ENCODE data around the gene GPC6. TPM values are rescaled to one million over a fixed set of nuclear protein-coding genes. Genes with fewer than 3 reads are reported as not detected.

GPC6 gene
- total and polyA plus RNA-seq, 2 experiments from 2014 or later: 26.0 to 92.8 TPM

- H3K9me2 ChIP-seq (replicated peaks; ENCODE audit: insufficient read depth): no peaks in the 10 kb centered on the region
- H4K20me1 ChIP-seq (ENCODE audit: insufficient read depth, poor library complexity, severe bottlenecking): peaks cover 3% of the 10 kb centered on the region
- no peak overlapping the region for H3K27ac ChIP-seq
- peaks cover 56% of the 10 kb centered on the region for H3K79me2 ChIP-seq
- no peaks in the 10 kb centered on the region for H3K36me3 ChIP-seq (replicated peaks; ENCODE audit: insufficient read depth, low read depth)
- no peak overlapping the region for H3K4me3 ChIP-seq
- no peaks in the 10 kb centered on the region for H3K4me1 ChIP-seq (ENCODE audit: insufficient read depth)
- TF ChIP-seq EZH2phosphoT487 (IDR thresholded peaks at IDR 0.05; ENCODE audit: low read depth, severe bottlenecking, unreplicated experiment): no peak
- TF ChIP-seq CTCF (IDR thresholded peaks at IDR 0.05; ENCODE audit: poor library complexity): no peak
- TF ChIP-seq EZH2 (IDR thresholded peaks at IDR 0.05; ENCODE audit: borderline replicate concordance): no peak
- no peaks in the 10 kb centered on the region for H3K27me3 ChIP-seq
- H2AFZ ChIP-seq: no peak overlapping the region
- H3K4me2 ChIP-seq: no peak overlapping the region
- no peak for DNase-seq (ENCODE audit: low spot score)
- no peaks in the 10 kb centered on the region for H3K9me3 ChIP-seq (ENCODE audit: low read depth)
These were observed 288.7 kb downstream of the GPC6 start for GRCh38 chr13:93515267-93515666.

DNA sequence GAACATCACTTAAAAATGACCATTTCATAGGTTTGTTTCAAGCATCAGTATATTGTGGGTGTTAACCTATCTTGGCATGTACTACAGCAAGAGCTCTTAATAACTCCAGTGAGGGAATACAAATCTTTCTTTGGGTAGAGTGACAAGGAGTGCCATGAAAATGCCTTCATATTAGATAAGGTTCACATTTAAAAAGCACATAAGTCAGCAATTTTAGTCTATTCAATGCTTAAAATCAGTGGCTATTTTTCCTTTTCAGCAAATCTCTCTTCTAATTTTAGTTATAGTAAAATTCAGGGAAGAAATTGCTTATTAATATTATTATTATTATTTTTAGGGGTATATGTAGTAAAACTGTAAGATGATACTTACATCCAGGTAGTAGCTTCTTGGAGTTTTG lies 291.1 kb downstream of the GPC6 start:
- Histone ChIP-seq H4K20me1 (ENCODE audit: insufficient read depth, poor library complexity, severe bottlenecking) (peaks cover 5% of the 10 kb centered on the region), H3K4me2 (no peak overlapping the region), H3K27me3 (no peaks in the 10 kb centered on the region), H3K9me3 (ENCODE audit: low read depth) (no peaks in the 10 kb centered on the region), H2AFZ (no peak overlapping the region), H3K36me3 (replicated peaks; ENCODE audit: insufficient read depth, low read depth) (no peaks in the 10 kb centered on the region), H3K79me2 (peaks cover 49% of the 10 kb centered on the region), H3K4me1 (ENCODE audit: insufficient read depth) (no peaks in the 10 kb centered on the region), H3K9me2 (replicated peaks; ENCODE audit: insufficient read depth) (no peaks in the 10 kb centered on the region), H3K27ac (no peak overlapping the region), H3K4me3 (no peak overlapping the region)
- DNase-seq (ENCODE audit: low spot score): no peak
- TF ChIP-seq EZH2 (IDR thresholded peaks at IDR 0.05; ENCODE audit: borderline replicate concordance) (no peak), CTCF (IDR thresholded peaks at IDR 0.05; ENCODE audit: poor library complexity) (no peak), EZH2phosphoT487 (IDR thresholded peaks at IDR 0.05; ENCODE audit: low read depth, severe bottlenecking, unreplicated experiment) (no peak)

- TF ChIP-seq EZH2 (IDR thresholded peaks at IDR 0.05; ENCODE audit: borderline replicate concordance) (no peak), EZH2phosphoT487 (IDR thresholded peaks at IDR 0.05; ENCODE audit: low read depth, severe bottlenecking, unreplicated experiment) (no peak), CTCF (IDR thresholded peaks at IDR 0.05; ENCODE audit: poor library complexity) (no peak)
- H4K20me1 ChIP-seq (ENCODE audit: insufficient read depth, poor library complexity, severe bottlenecking): peaks cover 5% of the 10 kb centered on the region
These were observed 294.7 kb downstream of the GPC6 start for GRCh38 chr13:93521307-93521706.

GRCh38 chr13:93522501-93522900 lies 295.9 kb downstream of the GPC6 start:
- Histone ChIP-seq H3K36me3 (replicated peaks; ENCODE audit: insufficient read depth, low read depth) (no peaks in the 10 kb centered on the region), H3K9me3 (ENCODE audit: low read depth) (no peaks in the 10 kb centered on the region), H3K27ac (no peak overlapping the region), H4K20me1 (ENCODE audit: insufficient read depth, poor library complexity, severe bottlenecking) (peaks cover 5% of the 10 kb centered on the region), H3K4me1 (ENCODE audit: insufficient read depth) (no peaks in the 10 kb centered on the region), H3K4me2 (no peak overlapping the region), H3K4me3 (no peak overlapping the region), H3K9me2 (replicated peaks; ENCODE audit: insufficient read depth) (no peaks in the 10 kb centered on the region), H3K27me3 (no peaks in the 10 kb centered on the region), H2AFZ (no peak overlapping the region), H3K79me2 (peaks cover 38% of the 10 kb centered on the region)
- TF ChIP-seq EZH2phosphoT487 (IDR thresholded peaks at IDR 0.05; ENCODE audit: low read depth, severe bottlenecking, unreplicated experiment): no peak
- TF ChIP-seq EZH2 (IDR thresholded peaks at IDR 0.05; ENCODE audit: borderline replicate concordance): no peak
- 72% methylated on average over 3 of the region's 3 CpGs for WGBS (ENCODE audit: low lambda C conversion rate, missing lambda C conversion rate)
- DNase-seq (ENCODE audit: low spot score): no peak

More at GRCh38 chr13:93521307-93521706, 294.7 kb downstream of the GPC6 start:
- Histone ChIP-seq H3K4me3 (no peak overlapping the region), H3K27me3 (no peaks in the 10 kb centered on the region), H3K27ac (no peak overlapping the region), H3K9me3 (ENCODE audit: low read depth) (no peaks in the 10 kb centered on the region), H3K79me2 (peaks cover 43% of the 10 kb centered on the region), H3K4me2 (no peak overlapping the region), H3K4me1 (ENCODE audit: insufficient read depth) (no peaks in the 10 kb centered on the region), H3K9me2 (replicated peaks; ENCODE audit: insufficient read depth) (no peaks in the 10 kb centered on the region), H3K36me3 (replicated peaks; ENCODE audit: insufficient read depth, low read depth) (no peaks in the 10 kb centered on the region), H2AFZ (no peak overlapping the region)
- DNase-seq (ENCODE audit: low spot score): no peak
- WGBS (ENCODE audit: low lambda C conversion rate, missing lambda C conversion rate): 79% methylated on average over 2 of the region's 2 CpGs
